Sigmoid colon (tissue), 4 donors: ENCODE data around the gene ADAMTS17.

ENCODE experiments used
- EP300 ChIP-seq, 4 donors: sonication (generic); formaldehyde crosslinking; IDR thresholded peaks; one replicate each; pipeline ENCODE4 v1.6.1; 2017; ENCODE audit warnings: antibody characterized with exemption in 4 of 4
- POLR2A ChIP-seq, 2 donors: fragments of 450-650 bp; IDR thresholded peaks; one replicate each; pipeline ENCODE4 v1.6.1; 2016; ENCODE audit warnings: antibody characterized with exemption in 2 of 2, mild to moderate bottlenecking in 2 of 2, moderate library complexity in 2 of 2
- POLR2AphosphoS5 ChIP-seq, 4 donors: sonication (generic); formaldehyde crosslinking; IDR thresholded peaks; one replicate each; pipeline ENCODE4 v1.6.1; 2017; ENCODE audit warnings: antibody characterized with exemption in 4 of 4
- TF ChIP-seq, protein P1 (sequence below), 4 experiments: fragments of 450-650 bp in 3 of 4; fragments of 200-600 bp in 1 of 4; IDR thresholded peaks; one replicate each; pipeline ENCODE4 v1.5.1; 2016 to 2019; ENCODE audit warnings: antibody characterized with exemption in 4 of 4, mild to moderate bottlenecking in 3 of 4, moderate library complexity in 2 of 4

DNA sequence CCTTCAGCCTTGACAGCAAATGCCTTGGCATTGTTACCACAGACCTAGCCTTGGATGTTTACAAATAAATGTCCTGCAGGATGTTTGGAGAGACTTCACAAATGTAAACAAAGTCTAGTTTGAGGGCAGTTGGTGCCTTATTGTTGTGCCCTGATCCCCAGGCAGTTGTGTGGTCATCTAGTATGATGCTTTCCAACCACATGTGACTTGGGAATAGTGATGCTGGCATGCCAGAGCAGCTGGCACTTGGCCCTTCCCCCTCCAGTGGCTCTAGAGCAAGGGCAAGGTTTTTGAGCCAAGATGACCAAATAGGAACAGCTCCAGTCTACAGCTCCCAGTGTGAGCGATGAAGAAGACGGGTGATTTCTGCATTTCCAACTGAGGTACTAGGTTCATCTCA is 258.2 kb downstream of the ADAMTS17 start:
- TF ChIP-seq POLR2AphosphoS5 (IDR thresholded peaks at IDR 0.05) (no peak), POLR2A (IDR thresholded peaks at IDR 0.05) (no peak), EP300 (IDR thresholded peaks at IDR 0.05) (no peak)
- TF ChIP-seq, protein P1, sequence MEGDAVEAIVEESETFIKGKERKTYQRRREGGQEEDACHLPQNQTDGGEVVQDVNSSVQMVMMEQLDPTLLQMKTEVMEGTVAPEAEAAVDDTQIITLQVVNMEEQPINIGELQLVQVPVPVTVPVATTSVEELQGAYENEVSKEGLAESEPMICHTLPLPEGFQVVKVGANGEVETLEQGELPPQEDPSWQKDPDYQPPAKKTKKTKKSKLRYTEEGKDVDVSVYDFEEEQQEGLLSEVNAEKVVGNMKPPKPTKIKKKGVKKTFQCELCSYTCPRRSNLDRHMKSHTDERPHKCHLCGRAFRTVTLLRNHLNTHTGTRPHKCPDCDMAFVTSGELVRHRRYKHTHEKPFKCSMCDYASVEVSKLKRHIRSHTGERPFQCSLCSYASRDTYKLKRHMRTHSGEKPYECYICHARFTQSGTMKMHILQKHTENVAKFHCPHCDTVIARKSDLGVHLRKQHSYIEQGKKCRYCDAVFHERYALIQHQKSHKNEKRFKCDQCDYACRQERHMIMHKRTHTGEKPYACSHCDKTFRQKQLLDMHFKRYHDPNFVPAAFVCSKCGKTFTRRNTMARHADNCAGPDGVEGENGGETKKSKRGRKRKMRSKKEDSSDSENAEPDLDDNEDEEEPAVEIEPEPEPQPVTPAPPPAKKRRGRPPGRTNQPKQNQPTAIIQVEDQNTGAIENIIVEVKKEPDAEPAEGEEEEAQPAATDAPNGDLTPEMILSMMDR (IDR thresholded peaks at IDR 0.05), result no peak
